Measurements from ENCODE around the gene OSTM1. TPM values are rescaled to one million over a fixed set of nuclear protein-coding genes. Genes with fewer than 3 reads are reported as not detected.
A peak's percentile ranks its signal among the peaks of the same experiment; 100 is the strongest.

OSTM1 gene
- total and polyA plus RNA-seq, 9 of the 15 experiments (the other 6 are each of a cell fraction or from before 2014, with no cell fraction given), result 5.6 to 29.5 (median 16.3) TPM

DNA sequence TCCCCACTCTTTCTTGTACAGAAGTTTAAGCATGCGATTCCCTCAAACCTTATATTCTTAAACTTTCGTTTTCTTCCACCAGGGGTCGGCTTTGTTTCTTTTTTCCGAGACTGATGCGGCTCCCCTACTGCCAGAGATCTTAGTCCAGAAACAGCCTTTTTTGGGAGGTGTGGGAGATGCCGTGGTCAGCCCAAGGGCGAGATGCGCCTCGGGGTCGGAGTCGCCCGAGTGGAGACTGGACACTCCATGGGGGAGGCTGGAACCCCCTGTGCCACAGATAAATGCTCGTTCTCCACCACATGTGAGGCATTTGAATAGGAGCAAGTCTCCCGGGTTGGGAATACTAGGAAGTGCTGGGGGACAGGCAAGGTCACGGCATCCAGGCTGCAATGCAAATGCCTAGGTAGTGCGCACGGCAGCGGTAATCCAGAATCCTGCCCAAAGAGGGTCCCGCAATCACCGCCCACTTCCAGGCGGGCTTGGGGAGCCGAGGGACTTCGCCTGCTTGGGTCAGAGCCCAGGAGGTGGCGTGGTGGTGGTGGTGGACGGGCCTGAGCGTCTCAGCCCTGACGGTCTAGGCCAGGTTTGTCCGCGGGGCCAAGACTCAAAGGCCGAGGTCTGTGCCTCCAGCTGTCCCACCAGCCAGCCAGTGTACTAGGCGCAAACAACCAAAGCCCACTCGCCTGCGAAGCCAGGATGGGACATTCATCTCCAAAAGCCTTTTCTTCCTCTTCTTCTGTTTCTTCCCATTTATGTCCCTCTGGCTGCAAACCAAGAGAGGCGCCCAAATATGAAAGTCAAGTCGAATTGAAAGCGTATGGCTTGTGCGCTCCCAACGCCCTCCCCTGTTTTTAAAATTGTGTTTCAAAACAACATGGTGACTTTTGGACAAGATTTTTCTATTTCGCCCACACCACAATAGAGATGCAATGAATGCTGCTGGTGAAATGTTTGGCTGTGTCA, 39.3 kb upstream of the OSTM1 start:
- intact Hi-C loops (cut with micrococcal nuclease), result loop anchor here (1.0 to 10.0 kb wide), 5 partner anchors 132 to 721 kb away; no protein-coding TSS in a partner anchor
- Histone ChIP-seq H3K4me1 (replicated peaks in 1 of 2; ENCODE audit: control insufficient read depth in 2 of 2, insufficient read depth in 2 of 2, low read length in 2 of 2) (peaks cover 0 to 31% of the 10 kb centered on the region in 2 experiments; a peak in 3 of 5 replicates), H3K27me3 (ENCODE audit: control insufficient read depth in 2 of 2, insufficient read depth in 2 of 2, low read length in 2 of 2) (peaks cover 11 to 45% of the 10 kb centered on the region in 2 experiments; a peak in 4 of 5 replicates), H3K4me3 (no peak overlapping the region), H2AFZ (ENCODE audit: low read depth, low read length) (peak overlapping the region; percentile 62), H3K4me2 (ENCODE audit: insufficient read depth, low read length) (peak overlapping the region; percentile 57), H3K9me3 (replicated peaks; ENCODE audit: control insufficient read depth, insufficient read depth, low read depth, low read length) (no peaks in the 10 kb centered on the region), H3K27ac (ENCODE audit: extremely low read depth, low read depth, low read length) (no peak overlapping the region), H3K9ac (ENCODE audit: insufficient read depth in 1 of 2, low read depth in 2 of 2, low read length in 2 of 2) (peak overlapping the region in 1 of 2 experiments; percentile 73; a peak in 2 of 4 replicates), H4K20me1 (replicated peaks; ENCODE audit: control insufficient read depth, insufficient read depth, low read length) (no peaks in the 10 kb centered on the region), H3K36me3 (ENCODE audit: control insufficient read depth, insufficient read depth, low read length) (no peaks in the 10 kb centered on the region), H3K79me2 (ENCODE audit: control insufficient read depth, insufficient read depth, low read length) (no peaks in the 10 kb centered on the region), H3K9me1 (ENCODE audit: control insufficient read depth, insufficient read depth, low read length) (no peaks in the 10 kb centered on the region)
- ChIA-PET CTCF (ENCODE audit: low intra/inter-chr PET ratio) (interaction anchor here (0.6 to 2.3 kb wide), 5 partner anchors 379 to 960 kb away, joined by 3 to 14 read pairs (median 3); no protein-coding TSS in a partner anchor), POLR2A (interaction anchor here (0.6 kb wide), 1 partner anchor 410 kb away, joined by 3 read pairs; no protein-coding TSS in a partner anchor)
- no TSS peak for BruUV-seq (replicated peaks)
- DNase-seq (ENCODE audit: extremely low read depth in 1 of 4, low spot score in 3 of 4), result peak; percentile 60 to 67 (median 62)
- FAIRE-seq, result peak; percentile 84
- in situ Hi-C loops (cut with MboI), result loop anchor here (5.0 kb wide), 1 partner anchor 413 kb away; no protein-coding TSS in a partner anchor
- 26% methylated on average over 35 of the region's 39 CpGs for WGBS (ENCODE audit: insufficient coverage, low coverage, missing lambda C conversion rate)
- peak; percentile 81 for ATAC-seq
- TF ChIP-seq SMC3 (conservative IDR thresholded peaks at IDR 0.05; ENCODE audit: insufficient read depth, low read depth, low read length) (peak; percentile 60), RAD21 (CRISPR knock-in tag; conservative IDR thresholded peaks at IDR 0.05 in 1 of 2, IDR thresholded peaks at IDR 0.05 in 1 of 2) (peak; percentile 84 to 86), MAFG (tag; conservative IDR thresholded peaks at IDR 0.05) (no peak), ESRRA (IDR thresholded peaks at IDR 0.05; ENCODE audit: borderline replicate concordance, low read depth) (peak; percentile 27; the same call in 1 of the 2 replicates), CTBP1 (IDR thresholded peaks at IDR 0.05; ENCODE audit: borderline replicate concordance) (peak; percentile 39; the same call in 1 of the 2 replicates), CC2D1A (IDR thresholded peaks at IDR 0.05) (peak; percentile 46; the same call in 1 of the 2 replicates), ZNF644 (tag; IDR thresholded peaks at IDR 0.05; ENCODE audit: low read depth) (no peak), PHB (CRISPR knock-in tag; IDR thresholded peaks at IDR 0.05) (no peak), STAG1 (CRISPR knock-in tag; IDR thresholded peaks at IDR 0.05; ENCODE audit: borderline replicate concordance) (peak; percentile 55; the same call in 1 of the 2 replicates), RCOR1 (IDR thresholded peaks at IDR 0.05; ENCODE audit: borderline replicate concordance in 1 of 2, low read depth in 2 of 2, low read length in 2 of 2) (0 out of 4 replicates have a peak, but pooled peaks of 1 of the 2 experiments have one; percentile 22)
- TF ChIP-seq, protein P1, sequence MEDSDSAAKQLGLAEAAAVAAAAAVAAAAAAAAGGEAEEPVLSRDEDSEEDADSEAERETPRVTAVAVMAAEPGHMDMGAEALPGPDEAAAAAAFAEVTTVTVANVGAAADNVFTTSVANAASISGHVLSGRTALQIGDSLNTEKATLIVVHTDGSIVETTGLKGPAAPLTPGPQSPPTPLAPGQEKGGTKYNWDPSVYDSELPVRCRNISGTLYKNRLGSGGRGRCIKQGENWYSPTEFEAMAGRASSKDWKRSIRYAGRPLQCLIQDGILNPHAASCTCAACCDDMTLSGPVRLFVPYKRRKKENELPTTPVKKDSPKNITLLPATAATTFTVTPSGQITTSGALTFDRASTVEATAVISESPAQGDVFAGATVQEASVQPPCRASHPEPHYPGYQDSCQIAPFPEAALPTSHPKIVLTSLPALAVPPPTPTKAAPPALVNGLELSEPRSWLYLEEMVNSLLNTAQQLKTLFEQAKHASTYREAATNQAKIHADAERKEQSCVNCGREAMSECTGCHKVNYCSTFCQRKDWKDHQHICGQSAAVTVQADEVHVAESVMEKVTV (CRISPR knock-in tag; IDR thresholded peaks at IDR 0.05), result peak; percentile 70
- TF ChIP-seq, protein P2, sequence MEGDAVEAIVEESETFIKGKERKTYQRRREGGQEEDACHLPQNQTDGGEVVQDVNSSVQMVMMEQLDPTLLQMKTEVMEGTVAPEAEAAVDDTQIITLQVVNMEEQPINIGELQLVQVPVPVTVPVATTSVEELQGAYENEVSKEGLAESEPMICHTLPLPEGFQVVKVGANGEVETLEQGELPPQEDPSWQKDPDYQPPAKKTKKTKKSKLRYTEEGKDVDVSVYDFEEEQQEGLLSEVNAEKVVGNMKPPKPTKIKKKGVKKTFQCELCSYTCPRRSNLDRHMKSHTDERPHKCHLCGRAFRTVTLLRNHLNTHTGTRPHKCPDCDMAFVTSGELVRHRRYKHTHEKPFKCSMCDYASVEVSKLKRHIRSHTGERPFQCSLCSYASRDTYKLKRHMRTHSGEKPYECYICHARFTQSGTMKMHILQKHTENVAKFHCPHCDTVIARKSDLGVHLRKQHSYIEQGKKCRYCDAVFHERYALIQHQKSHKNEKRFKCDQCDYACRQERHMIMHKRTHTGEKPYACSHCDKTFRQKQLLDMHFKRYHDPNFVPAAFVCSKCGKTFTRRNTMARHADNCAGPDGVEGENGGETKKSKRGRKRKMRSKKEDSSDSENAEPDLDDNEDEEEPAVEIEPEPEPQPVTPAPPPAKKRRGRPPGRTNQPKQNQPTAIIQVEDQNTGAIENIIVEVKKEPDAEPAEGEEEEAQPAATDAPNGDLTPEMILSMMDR (IDR thresholded peaks at IDR 0.05 in 2 of 3, conservative IDR thresholded peaks at IDR 0.05 in 1 of 3; ENCODE audit: insufficient read depth in 2 of 3, low read depth in 1 of 3, low read length in 3 of 3), result peak; percentile 51 to 77 (median 67); a peak in 5 of 6 replicates
- TF ChIP-seq, protein P3, sequence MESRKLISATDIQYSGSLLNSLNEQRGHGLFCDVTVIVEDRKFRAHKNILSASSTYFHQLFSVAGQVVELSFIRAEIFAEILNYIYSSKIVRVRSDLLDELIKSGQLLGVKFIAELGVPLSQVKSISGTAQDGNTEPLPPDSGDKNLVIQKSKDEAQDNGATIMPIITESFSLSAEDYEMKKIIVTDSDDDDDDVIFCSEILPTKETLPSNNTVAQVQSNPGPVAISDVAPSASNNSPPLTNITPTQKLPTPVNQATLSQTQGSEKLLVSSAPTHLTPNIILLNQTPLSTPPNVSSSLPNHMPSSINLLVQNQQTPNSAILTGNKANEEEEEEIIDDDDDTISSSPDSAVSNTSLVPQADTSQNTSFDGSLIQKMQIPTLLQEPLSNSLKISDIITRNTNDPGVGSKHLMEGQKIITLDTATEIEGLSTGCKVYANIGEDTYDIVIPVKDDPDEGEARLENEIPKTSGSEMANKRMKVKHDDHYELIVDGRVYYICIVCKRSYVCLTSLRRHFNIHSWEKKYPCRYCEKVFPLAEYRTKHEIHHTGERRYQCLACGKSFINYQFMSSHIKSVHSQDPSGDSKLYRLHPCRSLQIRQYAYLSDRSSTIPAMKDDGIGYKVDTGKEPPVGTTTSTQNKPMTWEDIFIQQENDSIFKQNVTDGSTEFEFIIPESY (CRISPR knock-in tag; IDR thresholded peaks at IDR 0.05), result 0 out of 2 replicates have a peak, but pooled peaks have one; percentile 21

Measured in K562 (cell line).